AG04450 (cell line): ENCODE measurements around the gene FNBP1L. TPM values are rescaled to one million over a fixed set of nuclear protein-coding genes. Genes with fewer than 3 reads are reported as not detected.
"Not testable (repeated sequence)": the region's sequence is repeated elsewhere in the genome, so short reads cannot be mapped to it uniquely, and the experiment has no call there.

Experiments
- CTCF ChIA-PET: fragments of 300-600, 350-600 bp; formaldehyde crosslinking; extraction: SDS; loops from one replicate; lab custom pipeline; 2022; ENCODE audit warnings: antibody characterized with exemption, inconsistent platforms; lab: Charles Lee
- POLR2A ChIA-PET: fragments of 350-600 bp; formaldehyde crosslinking; extraction: SDS; loops from one replicate; lab custom pipeline; 2021; ENCODE audit warnings: antibody characterized with exemption, inconsistent platforms; lab: Yijun Ruan, JAX
- DNase-seq: peaks from one replicate; pipeline ENCODE4 v3.0.0-alpha.2; 2011; ENCODE audit warnings: low read depth, low spot score
- H3K27ac ChIP-seq: one replicate; pipeline ENCODE4 v1.5.1; 2012; ENCODE audit warnings: low read depth, low read length, control low read depth
- H3K27me3 ChIP-seq: one replicate; pipeline ENCODE4 v1.6.0; 2012; ENCODE audit warnings: low read length; ENCODE audit not compliant: control insufficient read depth, insufficient read depth
- H3K4me3 ChIP-seq: 2 replicates; pipeline ENCODE4 v1.5.1; 2011; ENCODE audit warnings: mild to moderate bottlenecking, low read depth, low read length, control low read depth
- H3K9me3 ChIP-seq: 2 replicates; pipeline ENCODE4 v1.5.1; 2012; ENCODE audit warnings: low read length; ENCODE audit not compliant: control insufficient read depth, insufficient read depth
- CTCF ChIP-seq: IDR thresholded peaks from 2 replicates; pipeline ENCODE4 v1.5.1; 2011; ENCODE audit warnings: low read depth, low read length, control low read depth, inconsistent platforms
- polyA plus RNA-seq: library from polyadenylated mRNA; depleted of rRNA; stranded (reverse); fragments of >200 nt; gene quantifications from 2 replicates; pipeline ENCODE4 v1.2.3, GENCODE V29; 2011

FNBP1L gene
- polyA plus RNA-seq, 1 experiment = 24.1 TPM

GRCh38 chr1:93471284-93471683 lies 23.4 kb downstream of the FNBP1L start:
- ChIA-PET POLR2A (no interaction called here), CTCF (interaction anchor here (1.2 kb wide), 1 partner anchor 167 kb away, joined by 3 read pairs; no protein-coding TSS in a partner anchor)
- TF ChIP-seq CTCF = no peak
- Histone ChIP-seq H3K27me3 (no peaks in the 10 kb centered on the region), H3K27ac (no peak overlapping the region), H3K4me3 (no peak overlapping the region), H3K9me3 (no peaks in the 10 kb centered on the region)
- no peak for DNase-seq

GRCh38 chr1:93471911-93472310 lies 24.0 kb downstream of the FNBP1L start:
- DNase-seq = peak; percentile 15
- CTCF ChIA-PET = no interaction called here
- H3K27me3 ChIP-seq = no peaks in the 10 kb centered on the region
- H3K27ac ChIP-seq = no peak overlapping the region
- POLR2A ChIA-PET = no interaction called here
- H3K4me3 ChIP-seq = no peak overlapping the region
- no peak for TF ChIP-seq CTCF
- H3K9me3 ChIP-seq = no peaks in the 10 kb centered on the region

- H3K9me3 ChIP-seq = peaks cover 3% of the 10 kb centered on the region; the same call in 1 of the 2 replicates
- no peak for DNase-seq
- no peak overlapping the region for H3K4me3 ChIP-seq
- H3K27me3 ChIP-seq = no peaks in the 10 kb centered on the region
- no peak for TF ChIP-seq CTCF
- POLR2A ChIA-PET = no interaction called here
- no peak overlapping the region for H3K27ac ChIP-seq
- CTCF ChIA-PET = no interaction called here
Measured at GRCh38 chr1:93474321-93474720, 26.4 kb downstream of the FNBP1L start.

GRCh38 chr1:93475681-93476080 lies 27.8 kb downstream of the FNBP1L start:
- CTCF ChIA-PET = interaction anchor here (1.5 kb wide), 1 partner anchor 171 kb away, joined by 4 read pairs; no protein-coding TSS in a partner anchor
- peaks cover 3% of the 10 kb centered on the region; the same call in 1 of the 2 replicates for H3K9me3 ChIP-seq
- DNase-seq = no peak
- TF ChIP-seq CTCF = no peak
- H3K27ac ChIP-seq = no peak overlapping the region
- H3K27me3 ChIP-seq = no peaks in the 10 kb centered on the region
- POLR2A ChIA-PET = no interaction called here
- H3K4me3 ChIP-seq = no peak overlapping the region

GRCh38 chr1:93479133-93479745 lies 31.3 kb downstream of the FNBP1L start:
- H3K27me3 ChIP-seq = not testable (repeated sequence)

GRCh38 chr1:93481899-93482298 lies 34.0 kb downstream of the FNBP1L start:
- H3K27ac ChIP-seq, H3K27me3 ChIP-seq, POLR2A ChIA-PET, H3K4me3 ChIP-seq, H3K9me3 ChIP-seq, CTCF ChIA-PET, DNase-seq: not testable (repeated sequence)

More at GRCh38 chr1:93479133-93479745, 31.3 kb downstream of the FNBP1L start:
- POLR2A ChIA-PET, H3K4me3 ChIP-seq, H3K27ac ChIP-seq, CTCF ChIA-PET, H3K9me3 ChIP-seq, DNase-seq: not testable (repeated sequence)
